Liver (tissue), 9 donors: ENCODE data around the gene ETFA. TPM values are rescaled to one million over a fixed set of nuclear protein-coding genes. Genes with fewer than 3 reads are reported as not detected.

ENCODE experiments used
- DNase-seq: peaks from one replicate; pipeline ENCODE4 v3.0.0-alpha.2; 2017; ENCODE audit warnings: low spot score
- H3K27ac ChIP-seq, 2 donors: one replicate each; pipeline ENCODE4 v1.7.0; 2013; ENCODE audit warnings: inconsistent platforms in 2 of 2, low read length in 2 of 2, control low read depth in 1 of 2, low read depth in 1 of 2, mild to moderate bottlenecking in 1 of 2
- H3K27me3 ChIP-seq, 4 donors: one replicate each; pipeline versions ENCODE4 v1.6.1 to v1.7.0; 2013; ENCODE audit warnings: low read length in 3 of 4, inconsistent platforms in 1 of 4, mild to moderate bottlenecking in 1 of 4, moderate library complexity in 1 of 4; ENCODE audit not compliant: control insufficient read depth in 4 of 4, insufficient read depth in 4 of 4
- H3K36me3 ChIP-seq, 4 donors: one replicate each; pipeline versions ENCODE4 v1.6.1 to v1.7.0; 2013; ENCODE audit warnings: low read length in 3 of 4, mild to moderate bottlenecking in 3 of 4, low read depth in 1 of 4, moderate library complexity in 1 of 4; ENCODE audit not compliant: control insufficient read depth in 4 of 4, insufficient read depth in 3 of 4
- H3K4me1 ChIP-seq, 4 donors: one replicate each; pipeline versions ENCODE4 v1.6.1 to v1.7.0; 2013; ENCODE audit warnings: low read length in 3 of 4, mild to moderate bottlenecking in 3 of 4, moderate library complexity in 1 of 4; ENCODE audit not compliant: control insufficient read depth in 4 of 4, insufficient read depth in 4 of 4
- H3K4me3 ChIP-seq, 3 donors: one replicate each; pipeline versions ENCODE4 v1.6.1 to v1.7.0; 2013; ENCODE audit warnings: low read length in 3 of 3, control low read depth in 1 of 3, low read depth in 1 of 3, mild to moderate bottlenecking in 1 of 3
- H3K9ac ChIP-seq, 2 donors: one replicate each; pipeline ENCODE4 v1.7.0; 2013; ENCODE audit warnings: low read length in 2 of 2, mild to moderate bottlenecking in 2 of 2, moderate library complexity in 2 of 2, control low read depth in 1 of 2, low read depth in 1 of 2
- H3K9me3 ChIP-seq, 4 donors: one replicate each; pipeline versions ENCODE4 v1.6.1 to v1.7.0; 2013; ENCODE audit warnings: low read length in 3 of 4; ENCODE audit not compliant: control insufficient read depth in 4 of 4
- EGR1 ChIP-seq, 2 donors: IDR thresholded peaks; 2 replicates each; pipeline ENCODE4 v1.6.1; 2016 to 2018; ENCODE audit warnings: antibody characterized with exemption in 2 of 2, low read depth in 2 of 2
- FOXA1 ChIP-seq: IDR thresholded peaks from 2 replicates; pipeline ENCODE4 v1.6.1; 2016; ENCODE audit warnings: antibody characterized with exemption
- FOXA2 ChIP-seq: IDR thresholded peaks from 2 replicates; pipeline ENCODE4 v1.6.1; 2016; ENCODE audit warnings: antibody characterized with exemption
- GABPA ChIP-seq, 2 donors: IDR thresholded peaks in 1 of 2; conservative IDR thresholded peaks in 1 of 2; 2 replicates each; pipeline ENCODE4 v1.6.1; 2016; ENCODE audit warnings: antibody characterized with exemption in 2 of 2, mild to moderate bottlenecking in 1 of 2, moderate library complexity in 1 of 2
- HNF4A ChIP-seq, 2 donors: conservative IDR thresholded peaks; 2 replicates each; pipeline ENCODE4 v1.6.1; 2016; ENCODE audit warnings: antibody characterized with exemption in 2 of 2, mild to moderate bottlenecking in 2 of 2
- HNF4G ChIP-seq: IDR thresholded peaks from 2 replicates; pipeline ENCODE4 v1.6.1; 2016; ENCODE audit warnings: antibody characterized with exemption
- JUND ChIP-seq, 2 donors: IDR thresholded peaks; 2 replicates each; pipeline ENCODE4 v1.6.1; 2016; ENCODE audit warnings: antibody characterized with exemption in 2 of 2
- NR2F2 ChIP-seq: IDR thresholded peaks from 2 replicates; pipeline ENCODE4 v1.6.1; 2016; ENCODE audit warnings: antibody characterized with exemption
- RAD21 ChIP-seq, 2 donors: IDR thresholded peaks; 2 replicates each; pipeline ENCODE4 v1.6.1; 2016; ENCODE audit warnings: antibody characterized with exemption in 2 of 2, mild to moderate bottlenecking in 2 of 2
- RXRA ChIP-seq, 2 donors: IDR thresholded peaks; 2 replicates each; pipeline ENCODE4 v1.6.1; 2017 to 2018; ENCODE audit warnings: antibody characterized with exemption in 2 of 2, mild to moderate bottlenecking in 1 of 2
- SP1 ChIP-seq: IDR thresholded peaks from 2 replicates; pipeline ENCODE4 v1.6.1; 2018; ENCODE audit warnings: antibody characterized with exemption, mild to moderate bottlenecking
- TAF1 ChIP-seq: conservative IDR thresholded peaks from 2 replicates; pipeline ENCODE4 v1.6.1; 2016; ENCODE audit warnings: antibody characterized with exemption, mild to moderate bottlenecking
- YY1 ChIP-seq: IDR thresholded peaks from 2 replicates; pipeline ENCODE4 v1.6.1; 2016; ENCODE audit warnings: antibody characterized with exemption, mild to moderate bottlenecking
- WGBS: extraction: QIAGEN DNeasy Blood & Tissue Kit; methylation state at CpG from one replicate; pipeline ENCODE4 v1.1.7; 2013; 5-methylcytosine and 5-hydroxymethylcytosine counted together
- polyA plus RNA-seq, 2 donors: library from polyadenylated mRNA; stranded (reverse) in 1 of 2; unstranded in 1 of 2; fragments of 200-250 nt in 1 of 2; fragments of >200 nt in 1 of 2; fragmentation: Nextera tagmentation in 1 of 2; extraction: Ambion mirVana in 1 of 2; gene quantifications; one replicate each; pipeline versions ENCODE4 v1.2.1 to v1.2.3, GENCODE V29; 2013 to 2015
- total RNA-seq, 2 donors: library from RNA; depleted of rRNA; stranded (reverse); fragments of >200 nt; gene quantifications; one replicate each; pipeline ENCODE4 v1.2.3, GENCODE V29; 2014
- TF ChIP-seq, protein P1 (sequence below): fragments of 150-350 bp; IDR thresholded peaks from 2 replicates; pipeline ENCODE4 v1.5.1; 2017; ENCODE audit warnings: improper control_type of control experiment, low read depth, low read length; ENCODE audit not compliant: missing input control
- TF ChIP-seq, protein P2 (sequence below): IDR thresholded peaks from 2 replicates; pipeline ENCODE4 v1.6.1; 2016; ENCODE audit warnings: antibody characterized with exemption
- TF ChIP-seq, protein P3 (sequence below): IDR thresholded peaks from 2 replicates; pipeline ENCODE4 v1.6.1; 2016; ENCODE audit warnings: antibody characterized with exemption
- TF ChIP-seq, protein P4 (sequence below): IDR thresholded peaks from 2 replicates; pipeline ENCODE4 v1.6.1; 2016; ENCODE audit warnings: antibody characterized with exemption
- TF ChIP-seq, protein P5 (sequence below): IDR thresholded peaks from 2 replicates; pipeline ENCODE4 v1.6.1; 2016; ENCODE audit warnings: antibody characterized with exemption, mild to moderate bottlenecking
- donor health status: healthy.
- donor health status: healthy.
- donor health status: healthy.
- donor health status: healthy.
- donor health status: healthy.

ETFA gene
- total and polyA plus RNA-seq, 4 donors = 92.6 to 342 (median 289) TPM

DNA sequence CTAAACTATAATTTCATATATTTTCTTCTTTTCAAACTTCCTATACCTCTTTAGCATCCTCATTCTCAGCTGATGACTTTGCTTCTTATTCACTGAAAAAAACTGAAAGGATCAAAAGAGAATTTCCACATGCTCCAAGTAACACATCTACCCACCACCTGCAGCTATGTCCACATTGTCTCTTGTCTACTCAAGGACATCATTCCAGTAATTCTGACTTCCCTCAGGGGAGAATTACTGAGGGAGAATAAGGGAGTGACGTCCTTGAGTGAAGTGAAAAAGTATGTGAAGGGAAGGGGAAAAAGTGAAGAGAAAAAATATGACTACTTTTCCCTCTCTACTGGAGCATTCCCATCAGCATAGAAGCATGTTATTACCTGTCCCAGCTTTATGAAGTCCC, 32.6 kb downstream of the ETFA start:
- WGBS = 96% methylated on average over 1 of the region's 1 CpG
- no peak overlapping the region for H3K4me3 ChIP-seq
- no peak for DNase-seq
- no peaks in the 10 kb centered on the region for H3K9me3 ChIP-seq
- no peak for TF ChIP-seq FOXA2
- TF ChIP-seq NR2F2 = no peak
- no peak for TF ChIP-seq JUND (IDR thresholded peaks at IDR 0.05)
- TF ChIP-seq FOXA1 = no peak
- TF ChIP-seq, protein P1, sequence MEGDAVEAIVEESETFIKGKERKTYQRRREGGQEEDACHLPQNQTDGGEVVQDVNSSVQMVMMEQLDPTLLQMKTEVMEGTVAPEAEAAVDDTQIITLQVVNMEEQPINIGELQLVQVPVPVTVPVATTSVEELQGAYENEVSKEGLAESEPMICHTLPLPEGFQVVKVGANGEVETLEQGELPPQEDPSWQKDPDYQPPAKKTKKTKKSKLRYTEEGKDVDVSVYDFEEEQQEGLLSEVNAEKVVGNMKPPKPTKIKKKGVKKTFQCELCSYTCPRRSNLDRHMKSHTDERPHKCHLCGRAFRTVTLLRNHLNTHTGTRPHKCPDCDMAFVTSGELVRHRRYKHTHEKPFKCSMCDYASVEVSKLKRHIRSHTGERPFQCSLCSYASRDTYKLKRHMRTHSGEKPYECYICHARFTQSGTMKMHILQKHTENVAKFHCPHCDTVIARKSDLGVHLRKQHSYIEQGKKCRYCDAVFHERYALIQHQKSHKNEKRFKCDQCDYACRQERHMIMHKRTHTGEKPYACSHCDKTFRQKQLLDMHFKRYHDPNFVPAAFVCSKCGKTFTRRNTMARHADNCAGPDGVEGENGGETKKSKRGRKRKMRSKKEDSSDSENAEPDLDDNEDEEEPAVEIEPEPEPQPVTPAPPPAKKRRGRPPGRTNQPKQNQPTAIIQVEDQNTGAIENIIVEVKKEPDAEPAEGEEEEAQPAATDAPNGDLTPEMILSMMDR = no peak
- TF ChIP-seq GABPA (IDR thresholded peaks at IDR 0.05 in 1 of 2, conservative IDR thresholded peaks at IDR 0.05 in 1 of 2) = no peak
- TF ChIP-seq, protein P2, sequence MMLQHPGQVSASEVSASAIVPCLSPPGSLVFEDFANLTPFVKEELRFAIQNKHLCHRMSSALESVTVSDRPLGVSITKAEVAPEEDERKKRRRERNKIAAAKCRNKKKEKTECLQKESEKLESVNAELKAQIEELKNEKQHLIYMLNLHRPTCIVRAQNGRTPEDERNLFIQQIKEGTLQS = no peak
- TF ChIP-seq, protein P3, sequence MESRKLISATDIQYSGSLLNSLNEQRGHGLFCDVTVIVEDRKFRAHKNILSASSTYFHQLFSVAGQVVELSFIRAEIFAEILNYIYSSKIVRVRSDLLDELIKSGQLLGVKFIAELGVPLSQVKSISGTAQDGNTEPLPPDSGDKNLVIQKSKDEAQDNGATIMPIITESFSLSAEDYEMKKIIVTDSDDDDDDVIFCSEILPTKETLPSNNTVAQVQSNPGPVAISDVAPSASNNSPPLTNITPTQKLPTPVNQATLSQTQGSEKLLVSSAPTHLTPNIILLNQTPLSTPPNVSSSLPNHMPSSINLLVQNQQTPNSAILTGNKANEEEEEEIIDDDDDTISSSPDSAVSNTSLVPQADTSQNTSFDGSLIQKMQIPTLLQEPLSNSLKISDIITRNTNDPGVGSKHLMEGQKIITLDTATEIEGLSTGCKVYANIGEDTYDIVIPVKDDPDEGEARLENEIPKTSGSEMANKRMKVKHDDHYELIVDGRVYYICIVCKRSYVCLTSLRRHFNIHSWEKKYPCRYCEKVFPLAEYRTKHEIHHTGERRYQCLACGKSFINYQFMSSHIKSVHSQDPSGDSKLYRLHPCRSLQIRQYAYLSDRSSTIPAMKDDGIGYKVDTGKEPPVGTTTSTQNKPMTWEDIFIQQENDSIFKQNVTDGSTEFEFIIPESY = no peak
- no peak for TF ChIP-seq HNF4G
- H3K9ac ChIP-seq = no peak overlapping the region
- H3K36me3 ChIP-seq = peaks cover 11 to 65% (median 44%) of the 10 kb centered on the region in 4 donors
- no peak overlapping the region for H3K27ac ChIP-seq
- H3K27me3 ChIP-seq = no peaks in the 10 kb centered on the region
- H3K4me1 ChIP-seq = no peaks in the 10 kb centered on the region

DNA sequence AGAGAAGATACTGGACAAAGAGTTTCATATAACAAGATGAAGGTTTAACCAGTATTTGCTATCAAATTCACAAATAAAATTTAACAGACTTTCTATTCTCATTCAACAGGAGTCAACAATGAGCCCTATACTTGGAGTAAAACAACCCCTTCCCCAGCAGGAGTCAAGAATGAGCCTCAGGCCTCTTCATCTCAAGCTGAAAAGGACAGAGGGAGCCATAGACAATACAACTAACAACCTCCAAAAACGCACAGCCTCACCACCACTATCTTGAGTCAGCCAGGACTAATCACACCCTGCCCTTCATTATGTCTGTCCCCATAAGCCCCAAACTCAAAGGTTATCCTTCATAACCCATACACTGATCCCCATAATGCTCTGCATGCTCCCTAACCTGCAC, 36.4 kb downstream of the ETFA start:
- 87% methylated on average over 1 of the region's 1 CpG for WGBS
- Histone ChIP-seq H3K9me3 (no peaks in the 10 kb centered on the region), H3K4me3 (no peak overlapping the region), H3K9ac (no peak overlapping the region), H3K36me3 (peaks cover 10 to 68% (median 48%) of the 10 kb centered on the region in 4 donors), H3K27ac (no peak overlapping the region), H3K27me3 (no peaks in the 10 kb centered on the region), H3K4me1 (no peaks in the 10 kb centered on the region)
- no peak for TF ChIP-seq GABPA (IDR thresholded peaks at IDR 0.05 in 1 of 2, conservative IDR thresholded peaks at IDR 0.05 in 1 of 2)
- TF ChIP-seq EGR1 (IDR thresholded peaks at IDR 0.05; ENCODE audit: low read depth in 2 of 2) = no peak
- TF ChIP-seq, protein P2 = no peak
- TF ChIP-seq TAF1 = no peak
- no peak for TF ChIP-seq RXRA (IDR thresholded peaks at IDR 0.05)
- no peak for TF ChIP-seq RAD21 (IDR thresholded peaks at IDR 0.05)
- TF ChIP-seq, protein P4, sequence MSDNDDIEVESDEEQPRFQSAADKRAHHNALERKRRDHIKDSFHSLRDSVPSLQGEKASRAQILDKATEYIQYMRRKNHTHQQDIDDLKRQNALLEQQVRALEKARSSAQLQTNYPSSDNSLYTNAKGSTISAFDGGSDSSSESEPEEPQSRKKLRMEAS = no peak
- TF ChIP-seq, protein P3 = no peak
- TF ChIP-seq, protein P5, sequence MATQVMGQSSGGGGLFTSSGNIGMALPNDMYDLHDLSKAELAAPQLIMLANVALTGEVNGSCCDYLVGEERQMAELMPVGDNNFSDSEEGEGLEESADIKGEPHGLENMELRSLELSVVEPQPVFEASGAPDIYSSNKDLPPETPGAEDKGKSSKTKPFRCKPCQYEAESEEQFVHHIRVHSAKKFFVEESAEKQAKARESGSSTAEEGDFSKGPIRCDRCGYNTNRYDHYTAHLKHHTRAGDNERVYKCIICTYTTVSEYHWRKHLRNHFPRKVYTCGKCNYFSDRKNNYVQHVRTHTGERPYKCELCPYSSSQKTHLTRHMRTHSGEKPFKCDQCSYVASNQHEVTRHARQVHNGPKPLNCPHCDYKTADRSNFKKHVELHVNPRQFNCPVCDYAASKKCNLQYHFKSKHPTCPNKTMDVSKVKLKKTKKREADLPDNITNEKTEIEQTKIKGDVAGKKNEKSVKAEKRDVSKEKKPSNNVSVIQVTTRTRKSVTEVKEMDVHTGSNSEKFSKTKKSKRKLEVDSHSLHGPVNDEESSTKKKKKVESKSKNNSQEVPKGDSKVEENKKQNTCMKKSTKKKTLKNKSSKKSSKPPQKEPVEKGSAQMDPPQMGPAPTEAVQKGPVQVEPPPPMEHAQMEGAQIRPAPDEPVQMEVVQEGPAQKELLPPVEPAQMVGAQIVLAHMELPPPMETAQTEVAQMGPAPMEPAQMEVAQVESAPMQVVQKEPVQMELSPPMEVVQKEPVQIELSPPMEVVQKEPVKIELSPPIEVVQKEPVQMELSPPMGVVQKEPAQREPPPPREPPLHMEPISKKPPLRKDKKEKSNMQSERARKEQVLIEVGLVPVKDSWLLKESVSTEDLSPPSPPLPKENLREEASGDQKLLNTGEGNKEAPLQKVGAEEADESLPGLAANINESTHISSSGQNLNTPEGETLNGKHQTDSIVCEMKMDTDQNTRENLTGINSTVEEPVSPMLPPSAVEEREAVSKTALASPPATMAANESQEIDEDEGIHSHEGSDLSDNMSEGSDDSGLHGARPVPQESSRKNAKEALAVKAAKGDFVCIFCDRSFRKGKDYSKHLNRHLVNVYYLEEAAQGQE = no peak
- TF ChIP-seq NR2F2 = no peak
- TF ChIP-seq JUND (IDR thresholded peaks at IDR 0.05) = no peak
- TF ChIP-seq HNF4A (conservative IDR thresholded peaks at IDR 0.05) = no peak
- TF ChIP-seq SP1 = no peak
- no peak for TF ChIP-seq FOXA2
- TF ChIP-seq YY1 = no peak
- TF ChIP-seq, protein P1 = no peak
- no peak for TF ChIP-seq HNF4G
- DNase-seq = no peak
